Endothelial cell of umbilical vein (primary cell): Measurements from ENCODE around the gene SDHC.

Experiments
- CTCF ChIP-seq, 2 donors: IDR thresholded peaks; 1 replicate in 1 of 2; 2 replicates in 1 of 2; pipeline ENCODE4 v1.5.1; 2011; ENCODE audit warnings: low read length in 2 of 2, mild to moderate bottlenecking in 2 of 2, moderate library complexity in 2 of 2, control low read depth in 1 of 2, inconsistent platforms in 1 of 2, low read depth in 1 of 2; ENCODE audit not compliant: insufficient read depth in 1 of 2; ENCODE audit errors: extremely low read depth in 1 of 2
- EZH2 ChIP-seq: IDR thresholded peaks from 2 replicates; pipeline ENCODE4 v1.6.1; 2012; ENCODE audit warnings: borderline replicate concordance, low read depth, mild to moderate bottlenecking, moderate library complexity, low read length, inconsistent platforms; ENCODE audit not compliant: severe bottlenecking

- TF ChIP-seq CTCF (IDR thresholded peaks at IDR 0.05; ENCODE audit: extremely low read depth in 1 of 2, insufficient read depth in 1 of 2, low read depth in 1 of 2, low read length in 2 of 2) (no peak), EZH2 (no peak)
Measured at GRCh38 chr1:161381707-161382106, 67.5 kb downstream of the SDHC start.
